ENCODE measurements around the gene ZNF582. TPM values are rescaled to one million over a fixed set of nuclear protein-coding genes. Genes with fewer than 3 reads are reported as not detected.

The ZNF582 gene
- total RNA-seq, result 10 to 100 TPM in 1 of 4 donors, 1 to 10 TPM in 3; 7.5 to 14.1 (median 8.6) TPM

- intact Hi-C loops (cut with DNase I; ENCODE audit: low total_unique reads), result no loop called here
- H3K27me3 ChIP-seq, result no peaks in the 10 kb centered on the region
- H3K27ac ChIP-seq, result peak within 1 kb of the TSS; percentile 93 to 97
- no peaks in the 10 kb centered on the region for H3K4me1 ChIP-seq
- no peaks in the 10 kb centered on the region for H3K36me3 ChIP-seq
- TF ChIP-seq, protein P1, sequence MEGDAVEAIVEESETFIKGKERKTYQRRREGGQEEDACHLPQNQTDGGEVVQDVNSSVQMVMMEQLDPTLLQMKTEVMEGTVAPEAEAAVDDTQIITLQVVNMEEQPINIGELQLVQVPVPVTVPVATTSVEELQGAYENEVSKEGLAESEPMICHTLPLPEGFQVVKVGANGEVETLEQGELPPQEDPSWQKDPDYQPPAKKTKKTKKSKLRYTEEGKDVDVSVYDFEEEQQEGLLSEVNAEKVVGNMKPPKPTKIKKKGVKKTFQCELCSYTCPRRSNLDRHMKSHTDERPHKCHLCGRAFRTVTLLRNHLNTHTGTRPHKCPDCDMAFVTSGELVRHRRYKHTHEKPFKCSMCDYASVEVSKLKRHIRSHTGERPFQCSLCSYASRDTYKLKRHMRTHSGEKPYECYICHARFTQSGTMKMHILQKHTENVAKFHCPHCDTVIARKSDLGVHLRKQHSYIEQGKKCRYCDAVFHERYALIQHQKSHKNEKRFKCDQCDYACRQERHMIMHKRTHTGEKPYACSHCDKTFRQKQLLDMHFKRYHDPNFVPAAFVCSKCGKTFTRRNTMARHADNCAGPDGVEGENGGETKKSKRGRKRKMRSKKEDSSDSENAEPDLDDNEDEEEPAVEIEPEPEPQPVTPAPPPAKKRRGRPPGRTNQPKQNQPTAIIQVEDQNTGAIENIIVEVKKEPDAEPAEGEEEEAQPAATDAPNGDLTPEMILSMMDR (IDR thresholded peaks at IDR 0.05), result peak; percentile 60 to 81 (median 73)
- TF ChIP-seq POLR2A (IDR thresholded peaks at IDR 0.05), result peak in 1 of 2 donors; percentile 58
- H3K4me3 ChIP-seq, result peak within 1 kb of the TSS; percentile 75 to 77
- peak; percentile 95 to 96 for DNase-seq
- H3K9me3 ChIP-seq, result peaks cover 0 to 4% of the 10 kb centered on the region in 2 donors
Observed at GRCh38 chr19:56393119-56394012, at the start of gene ZNF582. Gene ZNF582 (minus strand): TSS chr19:56393534. CDS start chr19:56391752, 1,782 bp downstream.

DNA sequence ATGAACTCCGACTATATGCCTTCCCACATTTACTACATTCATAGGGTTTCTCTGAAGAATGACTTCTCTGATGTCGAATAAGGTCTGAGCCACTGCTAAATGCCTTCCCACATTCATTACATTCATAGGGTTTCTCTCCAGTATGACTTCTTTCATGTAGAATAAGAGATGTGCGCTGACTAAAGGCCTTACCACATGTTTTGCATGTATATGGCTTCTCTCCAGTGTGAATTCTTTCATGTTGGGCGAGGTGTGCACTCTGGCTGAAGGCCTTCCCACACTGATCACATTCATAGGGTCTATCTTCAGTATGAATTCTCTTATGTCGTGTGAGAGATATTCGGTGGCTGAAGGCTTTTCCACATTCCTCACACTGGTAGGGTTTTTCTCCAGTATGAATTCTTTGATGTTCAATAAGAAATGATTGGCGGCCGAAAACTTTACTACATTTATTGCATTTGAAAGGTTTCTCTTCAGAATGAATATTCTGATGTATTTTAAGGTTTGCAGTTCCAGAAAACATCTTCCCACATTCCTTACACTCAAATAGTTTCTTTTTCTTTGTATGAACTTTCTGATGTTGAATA, 48.0 kb upstream of the ZNF582 start:
- intact Hi-C loops (cut with DNase I; ENCODE audit: low total_unique reads), result no loop called here
- Histone ChIP-seq H3K36me3 (no peaks in the 10 kb centered on the region), H3K4me3 (no peak overlapping the region), H3K9me3 (peaks cover 0 to 80% of the 10 kb centered on the region in 2 donors), H3K4me1 (no peaks in the 10 kb centered on the region), H3K27me3 (no peaks in the 10 kb centered on the region), H3K27ac (no peak overlapping the region)
- DNase-seq, result no peak
- TF ChIP-seq POLR2A (IDR thresholded peaks at IDR 0.05), result no peak
- TF ChIP-seq, protein P1 (IDR thresholded peaks at IDR 0.05), result no peak

DNA sequence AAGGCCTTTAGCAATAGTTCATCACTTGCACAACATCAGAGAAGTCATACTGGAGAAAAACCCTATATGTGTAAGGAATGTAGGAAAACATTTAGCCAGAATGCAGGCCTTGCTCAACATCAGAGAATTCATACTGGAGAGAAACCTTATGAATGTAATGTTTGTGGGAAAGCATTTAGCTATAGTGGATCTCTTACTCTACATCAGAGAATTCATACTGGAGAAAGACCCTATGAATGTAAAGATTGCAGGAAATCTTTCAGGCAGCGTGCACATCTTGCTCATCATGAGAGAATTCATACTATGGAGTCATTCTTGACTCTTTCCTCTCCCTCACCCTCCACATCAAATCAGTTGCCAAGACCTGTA, 30.6 kb upstream of the ZNF582 start:
- Histone ChIP-seq H3K4me1 (no peaks in the 10 kb centered on the region), H3K4me3 (no peak overlapping the region), H3K27ac (no peak overlapping the region), H3K27me3 (no peaks in the 10 kb centered on the region), H3K9me3 (peaks cover 0 to 99% of the 10 kb centered on the region in 2 donors), H3K36me3 (no peaks in the 10 kb centered on the region)
- no peak for TF ChIP-seq POLR2A (IDR thresholded peaks at IDR 0.05)
- TF ChIP-seq, protein P1 (IDR thresholded peaks at IDR 0.05), result no peak
- intact Hi-C loops (cut with DNase I; ENCODE audit: low total_unique reads), result no loop called here
- DNase-seq, result no peak

GRCh38 chr19:56423276-56423984, 30.1 kb upstream of the ZNF582 start:
- Histone ChIP-seq H3K4me3 (no peak overlapping the region), H3K27ac (no peak overlapping the region), H3K4me1 (no peaks in the 10 kb centered on the region), H3K9me3 (peaks cover 0 to 99% of the 10 kb centered on the region in 2 donors), H3K36me3 (no peaks in the 10 kb centered on the region), H3K27me3 (no peaks in the 10 kb centered on the region)
- intact Hi-C loops (cut with DNase I; ENCODE audit: low total_unique reads), result no loop called here
- no peak for DNase-seq
- TF ChIP-seq, protein P1 (IDR thresholded peaks at IDR 0.05), result no peak
- no peak for TF ChIP-seq POLR2A (IDR thresholded peaks at IDR 0.05)
